HG03060 (cell line): ENCODE results near the gene GPHN.

Source experiments
- ATAC-seq: cut with Tn5 transposase; IDR thresholded peaks from one replicate; pipeline ENCODE4 v1.9.1; 2021; ENCODE audit warnings: low read depth, moderate number of reproducible peaks; ENCODE audit not compliant: unreplicated experiment

GPHN gene

DNA sequence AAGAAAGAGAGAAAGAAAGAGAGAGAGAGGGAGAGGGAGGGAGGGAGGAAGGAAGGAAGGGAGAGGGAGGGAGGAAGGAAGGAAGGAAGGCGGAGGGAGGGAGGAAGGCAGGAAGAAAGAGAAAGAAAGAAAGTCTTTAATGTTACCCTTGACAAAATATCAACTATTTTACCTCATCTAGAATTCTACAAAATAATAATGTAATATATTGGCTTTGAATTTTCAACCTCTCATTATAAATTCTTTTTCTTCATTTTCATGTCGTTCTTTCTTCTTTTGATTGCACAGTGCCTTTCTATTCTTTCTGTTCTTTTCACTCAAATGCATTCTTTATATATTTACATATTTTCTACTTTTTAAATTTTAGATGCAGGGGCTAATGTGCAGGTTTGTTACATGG is 621.8 kb downstream of the GPHN start:
- no peak for ATAC-seq

DNA sequence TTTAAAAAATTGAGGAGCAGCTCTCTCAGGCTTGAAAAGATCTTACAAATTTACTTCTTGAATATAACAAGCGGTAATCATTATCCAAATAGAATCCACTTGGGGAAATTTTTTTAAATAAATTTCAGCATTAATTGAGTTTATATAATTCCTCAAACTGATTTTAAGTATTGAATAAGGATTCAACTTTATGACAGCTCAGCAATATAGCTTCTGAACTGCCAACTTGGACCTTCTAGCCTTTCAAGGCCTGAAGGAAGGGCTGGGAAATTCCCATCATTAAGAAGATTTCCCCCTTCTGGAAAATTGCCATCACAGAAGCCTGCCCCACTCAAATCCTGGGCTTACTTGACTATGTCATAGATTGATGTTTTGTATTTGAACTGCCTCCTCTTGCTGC is 623.7 kb downstream of the GPHN start:
- ATAC-seq: no peak

DNA sequence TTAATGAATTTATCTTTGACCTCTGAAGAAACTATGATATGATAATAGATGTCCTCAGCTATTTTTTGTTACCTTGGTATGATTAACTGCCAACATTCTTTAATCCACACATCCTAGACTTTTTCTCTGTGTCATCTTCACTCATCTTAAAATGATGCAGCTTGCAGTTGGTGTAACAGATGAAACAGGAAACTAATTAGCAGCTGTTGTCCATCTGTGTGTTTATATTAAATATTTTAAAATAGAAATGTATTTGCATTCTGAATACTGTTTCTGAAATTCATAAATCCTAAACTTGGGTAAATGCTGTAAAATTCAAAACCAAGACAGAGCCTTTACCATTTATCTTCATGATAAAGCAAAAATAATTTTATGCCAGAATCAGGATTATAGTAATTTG is 625.2 kb downstream of the GPHN start:
- no peak for ATAC-seq

- no peak for ATAC-seq
Measured at GRCh38 chr14:67133595-67134441, 625.9 kb downstream of the GPHN start.

DNA sequence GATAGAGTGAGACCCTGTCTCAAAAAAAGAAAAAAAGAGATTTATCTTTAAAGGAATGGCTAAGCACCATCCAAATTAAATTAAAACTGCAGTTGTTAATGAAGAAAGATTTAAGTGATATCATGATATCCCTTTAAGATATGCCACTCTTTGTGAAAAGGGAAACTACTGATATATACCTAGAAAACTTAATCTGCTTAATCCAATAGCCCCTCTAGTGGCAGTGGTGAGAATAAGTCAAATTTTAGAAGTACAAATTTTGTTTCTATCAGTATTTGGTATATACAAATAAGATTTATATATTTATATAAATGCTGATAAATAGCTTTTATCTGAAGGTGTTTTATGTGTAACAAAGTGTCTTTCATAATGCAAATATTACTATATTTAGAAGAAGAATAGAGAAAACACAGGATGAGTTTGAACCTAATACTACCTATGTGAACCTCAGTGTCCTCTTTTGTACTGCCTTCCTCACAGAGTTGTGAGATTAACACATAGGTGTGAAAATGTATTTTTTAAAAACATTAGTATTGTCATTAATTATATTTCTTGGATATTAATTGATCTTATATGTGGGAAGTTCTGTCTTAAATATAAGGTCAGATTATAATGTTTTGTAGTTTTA is 629.9 kb downstream of the GPHN start:
- no peak for ATAC-seq

DNA sequence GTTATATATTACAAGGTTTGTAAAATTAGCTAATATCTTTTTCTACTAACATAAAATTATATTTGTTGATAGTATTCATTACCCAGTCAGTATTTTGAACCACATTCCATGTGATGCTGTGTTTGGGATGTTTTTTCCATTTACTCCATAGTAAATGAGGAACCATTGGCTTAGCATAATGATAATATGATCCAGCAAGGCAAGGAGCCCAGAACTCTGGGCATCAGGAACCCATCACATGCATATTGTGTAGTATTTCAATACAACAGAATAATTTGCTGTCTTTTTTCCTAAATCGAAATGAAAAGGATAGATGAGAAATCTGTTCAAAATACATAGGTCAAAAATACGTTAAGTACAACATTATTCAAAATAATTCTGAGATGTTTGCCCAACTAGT is 632.6 kb downstream of the GPHN start:
- no peak for ATAC-seq

- no peak for ATAC-seq
Measured at GRCh38 chr14:67141146-67141900, 633.4 kb downstream of the GPHN start.

- ATAC-seq: no peak
Measured at GRCh38 chr14:67151082-67151666, 643.2 kb downstream of the GPHN start.

- no peak for ATAC-seq
Measured at GRCh38 chr14:67158566-67158965, 650.6 kb downstream of the GPHN start.

DNA sequence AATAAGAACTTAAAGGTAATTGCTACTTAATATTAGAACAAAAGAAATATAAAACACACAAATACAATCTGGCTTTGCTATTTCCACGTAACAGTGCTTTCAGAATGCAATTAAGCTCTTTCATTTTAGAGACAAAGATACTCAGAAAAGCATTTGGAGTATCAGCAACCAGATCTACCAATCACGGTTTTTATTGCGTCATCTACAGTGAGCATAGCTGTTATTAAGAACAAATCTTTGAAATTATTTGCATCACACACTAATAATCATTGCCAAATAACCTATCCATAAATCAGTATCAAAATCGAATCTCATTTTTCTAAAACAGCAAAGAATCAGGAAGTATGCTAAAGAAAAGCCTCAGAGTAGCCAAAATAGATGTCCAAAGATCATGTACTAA is 654.4 kb downstream of the GPHN start:
- ATAC-seq: no peak

- no peak for ATAC-seq
Measured at GRCh38 chr14:67166450-67166853, 658.5 kb downstream of the GPHN start.

- no peak for ATAC-seq
Measured at GRCh38 chr14:67167420-67168109, 659.6 kb downstream of the GPHN start.

- no peak for ATAC-seq
Measured at GRCh38 chr14:67168110-67168441, 660.1 kb downstream of the GPHN start.

- ATAC-seq: no peak
Measured at GRCh38 chr14:67170660-67171059, 662.7 kb downstream of the GPHN start.

- no peak for ATAC-seq
Measured at GRCh38 chr14:67172056-67172455, 664.1 kb downstream of the GPHN start.

GRCh38 chr14:67172520-67172919 is 664.6 kb downstream of the GPHN start:
- no peak for ATAC-seq

DNA sequence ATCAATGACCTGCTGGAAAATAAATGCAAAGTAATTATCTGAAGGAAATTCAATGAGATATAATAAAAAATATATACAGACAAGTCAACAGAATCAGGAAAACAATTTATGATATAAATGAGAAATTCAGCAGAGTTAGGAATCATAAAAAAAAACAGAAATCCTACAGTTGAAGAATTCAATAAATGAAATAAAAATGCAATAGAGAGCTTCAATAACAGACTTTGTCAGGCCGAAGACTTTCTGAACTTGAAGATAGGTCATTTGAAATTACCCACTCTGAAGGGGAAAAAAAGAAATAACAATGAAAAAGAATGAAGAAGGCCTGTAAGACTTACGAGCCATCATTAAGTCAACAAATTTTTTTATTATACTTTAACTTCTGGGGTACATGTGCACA is 665.8 kb downstream of the GPHN start:
- no peak for ATAC-seq

DNA sequence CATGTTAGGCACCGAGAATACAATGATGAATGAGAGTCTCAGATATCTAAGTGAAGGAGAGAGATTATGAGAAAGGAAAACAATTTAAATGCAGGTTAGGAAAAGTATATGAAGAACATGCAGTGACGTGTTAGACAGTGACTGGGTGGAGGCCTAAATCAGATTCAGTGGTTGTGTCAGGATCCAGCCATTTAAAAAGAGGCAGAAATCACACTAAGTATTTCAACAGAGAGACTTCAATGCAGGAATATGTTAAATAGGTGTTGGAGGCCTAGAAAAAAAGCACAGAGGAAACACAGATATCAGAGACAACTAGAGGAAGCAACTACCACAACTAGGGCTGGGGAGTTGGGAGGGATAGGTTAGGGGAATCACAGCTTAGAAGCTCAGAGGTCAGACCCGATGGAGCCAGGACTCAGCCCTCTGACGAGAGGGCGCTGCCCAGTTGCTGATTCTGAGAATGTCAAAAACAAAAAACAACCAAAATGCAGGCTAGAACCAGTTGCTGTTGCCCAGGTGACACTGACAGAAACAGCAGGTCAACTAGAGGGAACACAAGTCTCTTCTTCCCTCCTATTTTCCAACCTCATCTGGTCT is 678.3 kb downstream of the GPHN start:
- no peak for ATAC-seq

GRCh38 chr14:67186789-67187584 is 679.0 kb downstream of the GPHN start:
- no peak for ATAC-seq
